Frontal cortex (tissue), 4 donors: ENCODE measurements around the gene TSC2. TPM values are rescaled to one million over a fixed set of nuclear protein-coding genes. Genes with fewer than 3 reads are reported as not detected.
"Not testable (repeated sequence)": the region's sequence is repeated elsewhere in the genome, so short reads cannot be mapped to it uniquely, and the experiment has no call there.

Experiments used
- DNase-seq, 2 donors: peaks; one replicate each; pipeline ENCODE4 v3.0.0; 2012; ENCODE audit warnings: low spot score in 2 of 2
- FAIRE-seq: peaks from 2 replicates; lab custom pipeline; 2012; peaks lifted over from hg19 to GRCh38; lab: Jason Lieb, UNC
- small RNA-seq: library from RNA; depleted of rRNA; stranded (forward); fragments of <200 nt; gene quantifications from one replicate; pipeline ENCODE3, GENCODE V24; 2014
- total RNA-seq: library from RNA; depleted of rRNA; stranded (reverse); fragments of >200 nt; gene quantifications from one replicate; pipeline ENCODE4 v1.2.3, GENCODE V29; 2014
- donor health status: control.
- donor health status: control.
- donor health status: control.

TSC2 gene
- total RNA-seq, 1 donor from 2014 or later: 39.5 TPM

GRCh38 chr16:2126928-2127556 is 79.3 kb downstream of the TSC2 start:
- FAIRE-seq, DNase-seq: not testable (repeated sequence)

- FAIRE-seq, DNase-seq: not testable (repeated sequence)
Observed at GRCh38 chr16:2127630-2128280, 80.0 kb downstream of the TSC2 start.

- not testable (repeated sequence) for FAIRE-seq, DNase-seq
Observed at GRCh38 chr16:2129251-2129650, 81.5 kb downstream of the TSC2 start.

- not testable (repeated sequence) for DNase-seq, FAIRE-seq
Observed at GRCh38 chr16:2129890-2130447, 82.2 kb downstream of the TSC2 start.

- not testable (repeated sequence) for FAIRE-seq, DNase-seq
Observed at GRCh38 chr16:2133797-2134196, 86.0 kb downstream of the TSC2 start.

GRCh38 chr16:2135071-2135470 is 87.3 kb downstream of the TSC2 start:
- not testable (repeated sequence) for DNase-seq, FAIRE-seq

GRCh38 chr16:2135770-2136490 is 88.1 kb downstream of the TSC2 start, which contains the start of gene PKD1:
Gene PKD1, minus strand, starts transcription at chr16:2135898. Its CDS starts 209 bp downstream, at chr16:2135689.
- not testable (repeated sequence) for FAIRE-seq

More at GRCh38 chr16:2135770-2136490, 88.1 kb downstream of the TSC2 start, which contains the start of gene PKD1:
- peak in 1 of 2 donors; percentile 50 for DNase-seq

Small RNA genes lying within 50 kb of the gene (small RNA-seq; reads per million reads assigned to genes)
- gene MIR1225: 0.13 reads per million
- not detected for gene MIR3180-5
- gene MIR4516: not detected
- gene RF00019: not detected
- not detected for gene RN7SL219P

Other genes with a start within 250 kb of the TSC2 start
- 51.8 TPM for gene HAGH, start 221.2 kb upstream of the TSC2 start, total RNA-seq
- gene FAHD1, start 220.8 kb upstream of the TSC2 start, total RNA-seq: 64.0 TPM
- gene MEIOB, start 175.8 kb upstream of the TSC2 start, total RNA-seq: 0.41 TPM
- not detected for gene HS3ST6, start 129.6 kb upstream of the TSC2 start, total RNA-seq
- 4.1 TPM for gene MSRB1, start 104.8 kb upstream of the TSC2 start, total RNA-seq
- gene RPL3L, start 93.3 kb upstream of the TSC2 start, total RNA-seq: not detected
- 76.6 TPM for gene NDUFB10, start 88.4 kb upstream of the TSC2 start, total RNA-seq
- gene RPS2, start 83.2 kb upstream of the TSC2 start, total RNA-seq: 1,930 TPM
- not detected for gene RNF151, start 81.1 kb upstream of the TSC2 start, total RNA-seq
- gene TBL3, start 75.9 kb upstream of the TSC2 start, total RNA-seq: 11.0 TPM
- 1.2 TPM for gene NOXO1, start 66.5 kb upstream of the TSC2 start, total RNA-seq
- 12.6 TPM for gene GFER, start 63.8 kb upstream of the TSC2 start, total RNA-seq
- gene SYNGR3, start 58.0 kb upstream of the TSC2 start, total RNA-seq: 71.3 TPM
- gene ZNF598, start 38.2 kb upstream of the TSC2 start, total RNA-seq: 5.7 TPM
- not detected for gene NPW, start 28.2 kb upstream of the TSC2 start, total RNA-seq
- gene NHERF2, start 21.1 kb upstream of the TSC2 start, total RNA-seq: 13.5 TPM
- gene NTHL1, start 151 bp upstream of the TSC2 start, total RNA-seq: 33.4 TPM
- gene PKD1, start 87.9 kb downstream of the TSC2 start, total RNA-seq: 58.3 TPM
- 4.1 TPM for gene RAB26, start 100.6 kb downstream of the TSC2 start, total RNA-seq
- 25.7 TPM for gene TRAF7, start 107.8 kb downstream of the TSC2 start, total RNA-seq
- gene CASKIN1, start 148.6 kb downstream of the TSC2 start, total RNA-seq: 15.9 TPM
- gene MLST8, start 157.5 kb downstream of the TSC2 start, total RNA-seq: 6.9 TPM
- gene BRICD5, start 162.9 kb downstream of the TSC2 start, total RNA-seq: 4.5 TPM
- gene PGP, start 166.9 kb downstream of the TSC2 start, total RNA-seq: 10.2 TPM
- gene E4F1, start 175.6 kb downstream of the TSC2 start, total RNA-seq: 27.3 TPM
- gene DNASE1L2, start 188.5 kb downstream of the TSC2 start, total RNA-seq: 2.4 TPM
- gene ECI1, start 203.6 kb downstream of the TSC2 start, total RNA-seq: 10.2 TPM
- 81.1 TPM for gene RNPS1, start 220.1 kb downstream of the TSC2 start, total RNA-seq